Kidney epithelial cell (primary cell): ENCODE measurements around the gene SORCS2. TPM values are rescaled to one million over a fixed set of nuclear protein-coding genes. Genes with fewer than 3 reads are reported as not detected.

ENCODE experiments used
- DNase-seq: peaks from one replicate; pipeline ENCODE4 v3.0.0-alpha.2; 2010; ENCODE audit warnings: low read depth
- H3K27me3 ChIP-seq: 2 replicates; pipeline ENCODE4 v1.6.0; 2011; ENCODE audit warnings: low read length; ENCODE audit not compliant: control insufficient read depth, insufficient read depth
- H3K36me3 ChIP-seq: 2 replicates; pipeline ENCODE4 v1.5.1; 2011; ENCODE audit warnings: low read length; ENCODE audit not compliant: control insufficient read depth, insufficient read depth
- H3K4me3 ChIP-seq: 2 replicates; pipeline ENCODE4 v1.5.1; 2011; ENCODE audit warnings: low read depth, mild to moderate bottlenecking, control low read depth, low read length
- total RNA-seq: library from RNA; depleted of rRNA; stranded (reverse); fragments of >200 nt; gene quantifications from 2 replicates; pipeline ENCODE4 v1.2.3, GENCODE V29; 2015
- TF ChIP-seq, protein P1 (sequence below): IDR thresholded peaks from 2 replicates; pipeline ENCODE4 v1.5.1; 2011; ENCODE audit warnings: mild to moderate bottlenecking, moderate library complexity, low read length, control low read depth, inconsistent platforms; ENCODE audit not compliant: insufficient read depth, poor library complexity, severe bottlenecking

The SORCS2 gene
- total RNA-seq, 1 donor from 2014 or later, result 1.4 TPM

DNA sequence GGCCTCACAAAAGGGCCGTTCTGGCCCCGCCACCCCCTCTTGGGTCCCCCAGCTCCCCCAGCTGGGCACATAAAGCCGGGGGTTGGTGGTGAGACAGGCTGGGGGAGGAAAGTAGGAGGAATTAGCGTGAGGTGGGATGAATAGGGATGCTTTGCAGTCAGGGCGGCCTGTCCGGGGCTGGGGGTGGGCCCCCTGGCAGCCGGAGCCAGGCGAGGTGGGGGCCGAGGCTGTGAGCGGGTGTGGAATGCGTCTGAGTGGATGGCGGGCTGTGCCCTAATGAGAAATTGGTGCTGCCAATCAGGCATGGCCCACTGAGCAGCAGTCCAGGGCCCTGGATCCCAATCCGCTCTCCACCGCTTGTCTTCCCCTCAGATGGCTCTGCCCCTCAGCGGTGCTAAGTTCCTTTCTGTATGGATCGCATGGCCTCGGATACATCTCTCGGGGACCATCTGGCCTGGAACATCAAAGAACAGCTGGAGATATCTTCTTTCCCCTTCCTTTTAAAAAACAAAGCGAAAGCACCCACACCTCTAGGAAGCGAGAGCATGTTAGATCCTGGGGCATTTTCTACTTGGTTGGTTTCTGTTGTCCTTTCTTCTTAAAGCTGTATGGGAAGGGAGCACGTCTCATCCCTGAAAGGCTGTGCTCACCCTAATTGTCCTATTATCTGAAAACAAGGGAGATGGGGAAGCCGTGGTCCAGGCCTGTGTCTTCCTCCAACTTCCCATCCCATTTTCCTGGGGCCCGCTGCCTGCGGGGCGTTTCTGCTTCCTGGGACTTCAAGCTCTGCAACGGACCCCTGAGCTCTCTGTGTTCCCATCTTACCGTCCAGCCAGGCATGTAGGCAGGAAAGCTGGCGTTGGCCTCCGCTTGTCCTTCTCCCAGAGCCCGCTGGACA, 106.9 kb downstream of the SORCS2 start:
- Histone ChIP-seq H3K4me3 (no peak overlapping the region), H3K27me3 (peaks cover 69% of the 10 kb centered on the region), H3K36me3 (no peaks in the 10 kb centered on the region)
- no peak for DNase-seq
- TF ChIP-seq, protein P1, sequence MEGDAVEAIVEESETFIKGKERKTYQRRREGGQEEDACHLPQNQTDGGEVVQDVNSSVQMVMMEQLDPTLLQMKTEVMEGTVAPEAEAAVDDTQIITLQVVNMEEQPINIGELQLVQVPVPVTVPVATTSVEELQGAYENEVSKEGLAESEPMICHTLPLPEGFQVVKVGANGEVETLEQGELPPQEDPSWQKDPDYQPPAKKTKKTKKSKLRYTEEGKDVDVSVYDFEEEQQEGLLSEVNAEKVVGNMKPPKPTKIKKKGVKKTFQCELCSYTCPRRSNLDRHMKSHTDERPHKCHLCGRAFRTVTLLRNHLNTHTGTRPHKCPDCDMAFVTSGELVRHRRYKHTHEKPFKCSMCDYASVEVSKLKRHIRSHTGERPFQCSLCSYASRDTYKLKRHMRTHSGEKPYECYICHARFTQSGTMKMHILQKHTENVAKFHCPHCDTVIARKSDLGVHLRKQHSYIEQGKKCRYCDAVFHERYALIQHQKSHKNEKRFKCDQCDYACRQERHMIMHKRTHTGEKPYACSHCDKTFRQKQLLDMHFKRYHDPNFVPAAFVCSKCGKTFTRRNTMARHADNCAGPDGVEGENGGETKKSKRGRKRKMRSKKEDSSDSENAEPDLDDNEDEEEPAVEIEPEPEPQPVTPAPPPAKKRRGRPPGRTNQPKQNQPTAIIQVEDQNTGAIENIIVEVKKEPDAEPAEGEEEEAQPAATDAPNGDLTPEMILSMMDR, result no peak

DNA sequence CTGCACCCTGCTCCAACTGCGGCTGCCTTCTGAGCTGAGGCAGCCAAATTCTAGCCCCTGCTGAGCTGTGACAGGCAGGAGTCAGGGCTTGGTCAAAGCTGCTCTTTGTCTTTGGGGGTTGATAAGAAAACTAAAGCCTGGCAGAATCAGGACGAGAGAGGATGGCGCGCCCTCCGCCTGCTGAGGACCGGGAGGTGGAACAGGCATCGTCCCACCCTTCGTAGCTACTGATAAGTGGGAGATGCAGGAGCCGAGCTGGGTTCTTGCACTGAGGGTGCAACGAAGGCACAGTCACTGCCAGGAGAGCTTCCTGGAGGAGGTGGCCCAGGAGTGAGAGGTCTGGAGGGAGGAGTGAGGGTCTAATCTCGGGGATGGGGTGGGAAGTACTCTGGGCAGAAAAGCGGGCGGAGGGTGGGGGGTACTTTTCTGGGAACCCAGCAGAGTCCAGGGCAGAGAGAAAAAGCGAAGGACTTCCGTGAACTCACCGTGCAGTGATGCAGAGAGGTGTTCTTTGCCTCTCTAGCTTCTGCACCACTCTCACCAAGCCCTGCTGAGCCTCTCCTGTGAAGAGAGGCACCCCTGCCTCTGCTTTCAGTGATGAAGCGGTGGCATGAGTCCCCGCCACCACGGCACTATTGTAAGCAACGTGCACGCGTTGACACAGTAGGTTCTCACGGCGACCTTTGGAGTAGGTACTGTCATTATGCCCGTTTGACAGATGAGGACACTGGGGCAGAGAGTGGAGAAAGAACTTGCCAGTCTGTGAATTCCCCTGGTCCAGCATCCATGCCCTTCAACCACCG, 107.8 kb downstream of the SORCS2 start:
- DNase-seq, result no peak
- Histone ChIP-seq H3K4me3 (no peak overlapping the region), H3K27me3 (peaks cover 74% of the 10 kb centered on the region), H3K36me3 (no peaks in the 10 kb centered on the region)
- TF ChIP-seq, protein P1, result no peak

GRCh38 chr4:7300711-7301095, 108.4 kb downstream of the SORCS2 start:
- DNase-seq, result no peak
- H3K4me3 ChIP-seq, result no peak overlapping the region
- TF ChIP-seq, protein P1, result no peak
- H3K36me3 ChIP-seq, result no peaks in the 10 kb centered on the region
- peaks cover 75% of the 10 kb centered on the region for H3K27me3 ChIP-seq

DNA sequence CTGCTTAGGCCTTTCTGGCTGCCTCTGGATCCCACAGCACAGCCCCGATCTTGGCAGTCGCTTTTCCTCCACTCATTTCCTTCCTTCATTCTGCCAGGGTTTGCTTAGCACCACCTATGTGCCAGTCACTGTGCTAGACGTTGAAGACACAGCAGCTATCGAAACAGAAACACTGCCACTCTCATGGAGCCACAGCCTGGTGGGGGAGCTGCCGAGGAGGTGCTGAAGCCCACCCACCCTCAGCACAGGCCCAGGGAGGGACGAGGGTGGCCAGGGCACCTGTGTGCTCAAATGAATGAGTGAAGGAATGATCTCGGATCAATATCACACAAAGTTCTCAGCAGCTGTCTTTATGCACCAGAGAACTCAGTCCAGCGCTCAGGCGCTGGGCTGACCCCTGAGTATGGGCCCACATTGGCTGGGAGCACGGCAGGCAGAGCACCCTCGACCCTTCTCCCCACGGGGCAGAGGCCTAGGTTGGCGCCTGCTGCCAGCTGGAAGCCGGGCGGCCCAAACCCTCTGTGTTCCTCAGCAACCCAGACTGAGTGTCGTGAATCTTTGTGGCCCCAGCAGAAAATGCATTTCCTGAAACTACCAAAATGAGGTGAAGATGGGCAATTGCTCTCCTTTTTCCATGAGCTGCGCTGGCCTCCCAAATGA, 108.9 kb downstream of the SORCS2 start:
- DNase-seq, result no peak
- peaks cover 78% of the 10 kb centered on the region for H3K27me3 ChIP-seq

DNA sequence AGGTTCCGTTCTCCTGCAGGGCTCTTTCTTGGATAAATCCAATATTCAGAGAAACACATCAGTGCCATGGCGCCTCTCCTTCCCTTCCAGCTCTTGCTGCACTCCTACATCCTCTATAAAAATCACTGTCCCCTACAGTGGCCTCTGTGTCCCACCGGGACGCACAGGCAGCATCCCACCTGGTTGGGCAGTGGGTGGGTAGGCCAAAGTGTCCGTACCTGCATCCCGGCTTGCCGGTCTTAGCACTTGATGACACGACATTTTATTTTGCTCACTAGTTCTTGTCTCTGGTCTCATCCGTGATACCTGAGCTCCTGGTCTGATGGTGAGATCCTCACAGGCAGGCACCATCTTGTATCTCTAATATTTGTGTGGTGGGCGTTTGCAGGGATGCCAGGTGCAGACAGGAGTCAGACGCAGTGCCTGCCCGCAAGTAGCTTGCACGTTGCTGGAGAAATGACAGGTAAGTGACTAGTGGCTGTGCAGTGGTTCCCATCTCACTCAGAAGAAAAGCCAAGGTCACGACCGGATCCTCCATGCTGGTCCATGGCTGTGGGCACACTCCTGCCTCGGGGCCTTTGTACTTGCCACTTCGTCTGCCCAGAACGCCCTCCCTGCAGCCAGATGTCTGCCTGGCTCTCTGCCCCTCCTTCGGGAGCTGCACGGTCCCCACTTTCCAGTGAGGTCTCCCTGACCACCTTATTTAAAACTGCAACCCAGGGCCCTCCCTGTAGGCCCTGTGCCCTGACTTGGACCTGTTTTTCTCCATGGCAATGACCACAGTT, 109.7 kb downstream of the SORCS2 start:
- Histone ChIP-seq H3K27me3 (peaks cover 77% of the 10 kb centered on the region), H3K36me3 (no peaks in the 10 kb centered on the region), H3K4me3 (no peak overlapping the region)
- TF ChIP-seq, protein P1, result no peak
- no peak for DNase-seq

More for the DNA sequence above, 108.9 kb downstream of the SORCS2 start:
- TF ChIP-seq, protein P1, result no peak
- H3K4me3 ChIP-seq, result no peak overlapping the region
- H3K36me3 ChIP-seq, result no peaks in the 10 kb centered on the region
